Middle frontal gyrus (tissue), 1 donor: ENCODE data around the gene WNT8B.
A peak's percentile ranks its signal among the peaks of the same experiment; 100 is the strongest.

Experiments
- DNase-seq: peaks from one replicate; pipeline ENCODE4 v3.0.0-alpha.2; 2015; ENCODE audit warnings: low spot score; ENCODE audit errors: extremely low spot score

The WNT8B gene

DNA sequence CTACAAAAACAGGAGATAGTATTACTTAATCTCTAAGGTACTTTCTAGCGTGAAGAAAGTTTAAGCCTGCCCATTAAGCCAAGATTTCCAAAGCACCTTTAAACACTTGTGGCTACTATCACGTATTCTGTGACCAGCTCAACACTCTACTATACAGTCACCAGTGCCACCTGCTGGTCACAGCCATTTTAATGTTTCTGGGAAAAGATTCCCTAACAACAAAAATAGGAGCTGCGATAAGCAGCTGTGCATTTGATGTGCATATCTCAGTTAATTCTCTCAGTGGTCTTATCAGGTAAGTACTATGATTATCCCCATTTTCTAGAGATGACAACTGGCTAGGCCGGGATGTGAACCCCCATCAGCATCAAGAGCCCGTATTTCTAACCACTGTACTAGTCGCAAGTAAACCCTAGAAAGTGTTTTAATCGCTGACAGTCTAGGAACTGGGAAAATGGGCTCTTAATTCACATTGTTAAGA is 56.0 kb downstream of the WNT8B start:
- peak; percentile 46 for DNase-seq

DNA sequence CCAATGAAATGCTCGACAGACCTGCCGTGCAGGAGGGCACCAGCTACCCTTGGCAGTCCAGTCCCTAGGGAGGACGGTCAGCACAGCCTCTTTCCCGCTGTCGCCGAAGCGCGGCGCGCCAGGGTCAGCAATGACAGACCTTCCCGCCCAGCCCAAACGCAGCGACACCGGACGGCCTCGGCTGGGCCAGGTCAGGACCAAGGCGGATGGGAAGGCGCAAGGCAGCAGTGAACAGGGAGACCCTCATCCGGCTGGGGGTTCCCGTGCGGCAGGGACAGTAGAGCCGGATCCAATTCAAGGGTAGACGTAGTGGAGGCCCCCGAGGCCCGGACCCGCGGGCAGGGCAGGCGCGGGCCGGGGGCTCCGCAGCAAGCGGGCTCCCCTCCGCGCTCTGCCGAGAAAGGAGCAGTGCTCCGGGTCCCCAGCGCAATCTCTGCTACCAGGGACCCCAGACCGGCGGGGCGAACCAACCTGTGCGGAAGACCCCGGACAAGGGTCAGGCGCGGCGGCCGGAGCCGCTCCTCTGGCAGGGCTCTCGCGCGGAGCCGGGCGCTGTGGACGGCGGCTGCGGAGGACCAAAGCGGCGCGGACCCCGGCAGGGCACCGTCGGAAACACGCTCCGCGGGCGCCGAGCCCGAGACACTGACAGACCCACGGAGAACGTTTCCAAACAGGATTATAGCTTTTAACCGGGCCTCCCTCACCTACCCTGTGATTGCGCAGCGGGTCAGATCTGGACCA is 56.7 kb downstream of the WNT8B start, which contains the start of gene SEC31B:
TSS of gene SEC31B (minus strand) at position 551 of the 741 bp plus-strand sequence. CDS start 2,909 bp downstream, outside the sequence.
- no peak for DNase-seq

DNA sequence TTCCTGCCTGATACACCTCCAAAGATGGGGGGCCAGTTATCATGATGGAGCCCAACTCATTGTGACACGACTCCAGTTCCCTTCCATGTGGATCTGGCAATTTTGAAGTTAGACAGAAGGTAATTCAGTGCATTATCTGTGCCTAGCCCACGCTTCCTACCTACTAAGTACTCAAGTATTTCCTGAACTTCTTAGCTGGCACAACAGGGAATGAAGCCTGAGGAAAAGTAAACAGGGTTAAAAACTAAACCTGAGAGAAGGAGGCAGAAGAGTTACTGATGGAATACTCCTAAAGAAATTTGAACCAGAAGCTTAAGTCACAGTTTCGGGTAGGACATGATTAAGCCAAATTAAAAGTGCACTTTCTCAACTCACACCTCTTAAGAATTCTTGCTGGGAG is 58.0 kb downstream of the WNT8B start:
- DNase-seq: no peak

DNA sequence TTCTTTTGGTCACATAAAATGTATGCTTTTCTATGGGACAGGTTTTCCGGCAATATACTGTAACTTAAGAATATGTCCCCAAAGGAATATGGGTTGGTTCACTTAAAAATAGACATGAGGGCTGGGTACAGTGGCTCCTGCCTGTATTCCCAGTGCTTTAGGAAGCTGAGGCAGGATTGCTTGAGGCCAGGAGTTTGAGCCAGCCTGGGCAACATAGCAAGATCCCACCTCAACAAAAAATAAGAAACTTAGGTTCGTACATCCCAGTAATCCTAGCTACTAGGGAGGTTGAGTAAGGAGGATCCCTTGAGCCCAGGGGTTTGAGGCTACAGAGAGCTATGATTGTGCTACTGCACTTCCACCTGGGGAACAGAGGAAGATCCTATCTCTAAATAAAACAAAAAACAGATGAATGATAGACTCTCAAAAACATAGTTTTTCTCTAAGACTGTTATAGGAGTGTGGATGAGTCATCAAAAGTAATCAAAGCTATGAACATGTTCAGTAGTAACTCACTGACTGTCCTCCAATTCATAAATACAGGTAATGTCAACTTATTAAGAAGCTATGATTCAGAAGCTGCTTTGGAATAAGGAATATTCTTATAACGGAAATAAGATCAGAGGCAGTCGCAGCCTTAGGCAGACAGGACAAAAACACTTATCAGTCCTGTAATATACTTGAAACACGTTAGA is 59.4 kb downstream of the WNT8B start:
- no peak for DNase-seq

DNA sequence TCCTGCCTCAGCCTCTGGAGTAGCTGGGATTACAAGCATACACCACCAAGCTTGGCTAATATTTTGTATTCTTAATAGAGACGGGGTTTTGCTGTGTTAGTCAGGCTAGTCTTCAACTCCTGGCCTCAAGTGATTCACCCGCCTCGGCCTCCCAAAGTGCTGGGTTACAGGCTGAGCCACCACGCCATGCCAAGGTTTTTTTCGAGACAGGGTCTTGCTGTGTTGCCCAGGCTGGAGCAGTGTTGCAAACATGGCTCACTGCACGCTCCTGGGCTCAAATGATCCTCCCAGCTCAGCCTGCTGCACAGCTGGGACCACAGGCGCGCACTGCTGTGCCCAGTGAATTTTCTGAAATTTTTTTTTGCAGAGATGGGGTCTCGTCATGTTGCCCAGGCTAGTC is 60.1 kb downstream of the WNT8B start:
- DNase-seq: no peak

DNA sequence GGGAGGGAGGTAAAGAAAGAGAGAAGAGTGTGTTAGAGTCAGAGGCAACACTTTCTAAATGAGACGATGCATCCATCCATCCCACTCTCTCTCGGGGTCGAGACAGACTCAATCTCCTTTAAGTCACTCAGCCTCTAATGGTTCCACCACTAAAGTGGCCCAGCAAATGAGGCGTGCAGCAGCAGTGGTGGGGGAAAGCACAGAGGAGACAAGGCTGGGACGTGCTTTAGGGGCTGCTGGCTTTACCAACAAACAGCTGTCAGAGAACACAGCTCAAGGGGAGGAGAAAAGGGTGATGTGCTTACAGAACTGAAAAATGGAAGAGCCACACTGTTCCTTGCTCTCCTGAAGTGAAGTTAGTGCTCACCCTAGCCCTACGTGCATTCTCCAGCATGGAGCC is 61.4 kb downstream of the WNT8B start:
- DNase-seq: no peak

DNA sequence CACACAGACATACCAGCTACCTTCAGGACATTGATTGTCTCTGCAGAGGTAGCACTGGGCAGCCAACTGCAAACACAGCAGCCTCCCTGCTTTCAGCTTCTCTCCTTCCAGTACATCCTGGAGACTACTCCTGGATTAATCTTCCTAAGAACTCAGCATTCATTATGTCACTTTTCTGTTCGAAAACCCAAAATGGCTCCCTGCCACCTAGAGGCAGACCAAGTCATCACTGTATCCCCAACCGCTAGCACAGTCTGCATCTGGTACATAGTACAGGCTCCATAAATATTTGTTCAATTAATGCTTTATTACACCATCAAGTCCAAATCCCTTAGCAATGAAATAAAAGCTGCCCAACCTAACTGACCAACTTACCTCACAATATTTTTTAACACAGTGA is 61.8 kb downstream of the WNT8B start:
- DNase-seq: no peak

DNA sequence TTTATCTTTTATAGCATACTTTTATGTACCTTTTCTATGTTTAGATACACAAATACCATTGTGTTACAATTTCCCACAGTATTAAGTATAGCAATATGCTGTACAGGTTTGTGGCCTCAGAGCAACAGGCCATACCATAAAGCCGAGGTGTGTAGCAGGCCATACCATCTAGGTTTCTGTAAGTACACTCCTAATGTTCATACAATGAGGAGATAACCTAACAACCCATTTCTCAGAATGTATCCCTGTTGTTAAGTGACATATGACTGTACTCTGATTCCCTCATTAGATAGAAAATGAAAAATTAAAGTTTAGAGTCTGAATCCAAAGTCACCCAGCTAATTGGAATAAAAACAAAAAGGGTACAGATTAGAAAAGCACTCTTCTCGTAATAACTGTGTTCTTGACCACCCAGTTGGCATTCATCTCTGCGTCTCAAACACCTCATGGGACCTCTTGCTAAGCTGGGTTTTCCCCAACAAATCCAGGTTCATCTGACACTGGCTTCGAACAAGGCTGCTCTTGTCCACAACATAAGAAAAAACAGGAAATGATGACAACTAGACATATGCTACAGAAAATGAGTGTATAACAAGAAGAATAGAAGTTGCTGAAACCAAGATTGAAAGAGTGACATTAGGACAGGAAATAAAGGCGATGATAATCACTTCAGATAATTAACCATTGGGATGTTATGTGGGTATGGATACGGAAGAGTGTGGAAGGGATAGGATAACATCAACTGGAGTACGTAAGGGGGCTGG is 65.5 kb downstream of the WNT8B start:
- DNase-seq: no peak

DNA sequence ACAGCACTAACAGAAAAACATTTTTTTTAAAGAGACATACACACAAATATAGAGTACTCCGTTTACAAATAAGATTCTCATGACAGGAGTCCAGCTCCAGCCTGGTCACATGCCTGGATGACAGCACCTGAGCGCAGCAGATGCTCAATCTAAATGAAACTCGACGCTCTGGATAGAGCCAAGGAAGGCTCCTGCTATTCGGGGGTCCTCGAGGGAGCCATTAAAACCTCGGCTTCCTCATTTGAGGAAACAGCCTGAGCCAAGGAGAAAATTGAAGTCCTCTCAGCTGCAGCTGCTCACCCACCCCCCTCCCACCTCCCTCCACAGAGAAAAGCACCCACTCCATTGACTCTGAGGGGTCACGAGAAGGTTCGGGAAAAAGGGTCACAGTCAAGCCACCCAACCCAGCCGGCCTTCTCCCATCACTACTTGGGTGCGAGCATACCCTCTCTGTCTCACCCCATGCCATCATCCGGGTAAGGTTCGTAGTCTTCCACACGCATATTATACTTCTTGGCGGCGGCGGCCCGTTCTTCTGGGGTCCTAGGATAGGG is 66.2 kb downstream of the WNT8B start:
- no peak for DNase-seq

DNA sequence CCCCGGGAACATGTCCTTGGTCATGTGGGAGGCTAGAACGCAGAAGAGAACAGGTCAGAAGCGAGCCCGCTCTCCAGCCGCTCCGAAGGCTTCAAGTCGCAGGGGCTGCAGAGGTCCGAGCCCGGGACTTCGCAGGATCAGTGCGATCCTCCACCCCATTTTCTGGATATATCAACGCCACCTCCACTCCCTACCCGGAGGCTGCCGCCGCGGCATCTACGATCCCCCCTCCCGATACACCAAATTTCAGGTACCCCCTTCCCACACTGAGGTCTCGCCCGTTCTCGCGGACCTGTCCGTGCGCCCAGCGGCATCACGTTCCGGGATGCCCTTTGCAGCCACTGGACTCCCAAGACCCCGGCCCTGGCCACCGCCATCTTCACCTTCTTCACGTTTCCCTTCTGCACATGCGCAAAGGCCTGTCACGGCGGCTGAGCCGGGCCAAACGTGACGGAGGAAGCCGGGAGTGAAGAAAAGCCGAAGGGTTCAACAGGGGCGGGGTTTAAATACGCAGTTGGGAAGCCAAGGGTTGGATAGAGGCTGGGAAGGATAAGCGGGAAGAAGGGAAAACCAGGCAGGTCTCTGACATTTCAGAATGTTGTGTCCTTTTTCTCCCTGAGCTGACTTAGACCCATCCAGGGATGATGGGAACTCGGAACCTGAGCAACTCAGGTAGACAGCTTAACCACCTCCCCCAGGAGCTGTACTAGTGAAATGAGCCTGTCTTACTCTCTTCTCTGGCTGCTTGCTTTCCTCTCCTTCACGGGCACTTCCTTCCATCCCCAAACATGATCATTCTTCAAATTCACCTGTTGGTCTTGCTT is 66.9 kb downstream of the WNT8B start, which contains the start of gene NDUFB8:
TSS of gene NDUFB8 (minus strand) at position 397 of the 824 bp plus-strand sequence. CDS start at position 377, 20 bp downstream.
- DNase-seq: peak; percentile 89

DNA sequence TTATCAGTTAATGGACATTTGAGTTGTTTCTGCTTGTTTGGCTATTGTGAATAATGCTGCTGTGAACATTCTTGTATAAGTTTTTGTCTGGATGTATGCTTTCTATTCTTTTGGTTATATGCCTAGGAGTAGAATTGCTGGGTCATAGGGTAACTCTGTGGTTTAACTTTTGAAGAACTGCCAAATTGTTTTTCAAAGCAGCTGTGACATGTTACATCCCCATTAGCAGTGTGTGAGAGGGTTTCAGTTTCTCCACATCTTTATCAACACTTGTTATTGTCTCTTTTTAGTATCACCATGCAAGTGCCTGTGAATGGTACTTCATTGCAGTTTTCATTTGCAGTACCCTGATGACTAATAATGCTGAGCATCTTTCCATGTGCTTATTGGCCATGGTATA is 69.0 kb downstream of the WNT8B start:
- DNase-seq: no peak
